Activated naive CD8-positive, alpha-beta T cell treated with anti-CD3 and anti-CD28 coated beads for 36 hours (primary cell): Measurements from ENCODE around the gene SCN7A. TPM values are rescaled to one million over a fixed set of nuclear protein-coding genes. Genes with fewer than 3 reads are reported as not detected.
A peak's percentile ranks its signal among the peaks of the same experiment; 100 is the strongest.

ENCODE experiments used
- DNase-seq: peaks from one replicate; pipeline ENCODE4 v3.0.0; 2021
- H3K27ac Mint-ChIP-seq: one replicate; pipeline ENCODE4 v1.8.0; 2022; ENCODE audit warnings: mild to moderate bottlenecking, moderate library complexity, mixed read lengths
- H3K27me3 Mint-ChIP-seq: one replicate; pipeline ENCODE4 v1.8.0; 2022; ENCODE audit warnings: mild to moderate bottlenecking, mixed read lengths
- H3K36me3 Mint-ChIP-seq: one replicate; pipeline ENCODE4 v1.8.0; 2021; ENCODE audit warnings: mild to moderate bottlenecking, mixed read lengths
- H3K4me1 Mint-ChIP-seq: one replicate; pipeline ENCODE4 v1.8.0; 2021; ENCODE audit warnings: mixed read lengths
- H3K4me3 Mint-ChIP-seq: one replicate; pipeline ENCODE4 v1.8.0; 2022; ENCODE audit warnings: mild to moderate bottlenecking, moderate library complexity, mixed read lengths
- H3K9me3 Mint-ChIP-seq: one replicate; pipeline ENCODE4 v1.8.0; 2022; ENCODE audit warnings: mixed read lengths
- total RNA-seq, 2 experiments: library from RNA; stranded (reverse); gene quantifications; one replicate each; pipeline ENCODE4 v1.2.3, GENCODE V29; 2021

Gene SCN7A
- total RNA-seq = not detected

DNA sequence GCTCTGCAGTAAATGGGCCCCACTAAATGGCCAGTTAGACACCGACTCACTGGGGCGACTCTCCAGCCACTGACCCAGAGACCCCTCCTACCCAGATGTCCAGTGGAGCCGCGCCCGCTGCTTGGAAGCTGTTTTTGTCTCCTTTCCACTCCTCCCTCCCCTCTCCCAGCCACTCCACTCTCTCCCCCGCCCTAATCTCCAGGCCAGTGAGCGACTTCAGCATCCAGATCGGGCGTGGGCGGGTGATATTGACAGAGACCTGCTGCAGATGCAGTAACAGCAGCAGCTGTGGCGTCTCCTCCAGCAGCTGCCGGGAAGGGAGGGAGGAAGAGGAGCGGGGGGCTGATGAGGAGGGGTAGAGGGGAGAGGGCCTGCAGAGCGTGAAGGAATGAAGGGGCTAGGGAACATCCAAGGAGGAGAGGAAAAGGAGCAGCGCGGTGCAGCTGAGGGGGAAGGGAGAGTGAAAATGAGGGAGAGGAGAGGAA lies at the start of gene SCN7A:
Gene SCN7A, minus strand, starts transcription at position 110 of the 485 bp plus-strand sequence. CDS start 16,553 bp downstream, outside the sequence.
- Mint-ChIP-seq H3K9me3 (no peaks in the 10 kb centered on the region), H3K4me3 (no peak within 1 kb of the TSS), H3K27ac (no peak within 1 kb of the TSS), H3K36me3 (no peaks in the 10 kb centered on the region), H3K27me3 (peaks cover 7% of the 10 kb centered on the region), H3K4me1 (no peaks in the 10 kb centered on the region)
- DNase-seq = no peak

DNA sequence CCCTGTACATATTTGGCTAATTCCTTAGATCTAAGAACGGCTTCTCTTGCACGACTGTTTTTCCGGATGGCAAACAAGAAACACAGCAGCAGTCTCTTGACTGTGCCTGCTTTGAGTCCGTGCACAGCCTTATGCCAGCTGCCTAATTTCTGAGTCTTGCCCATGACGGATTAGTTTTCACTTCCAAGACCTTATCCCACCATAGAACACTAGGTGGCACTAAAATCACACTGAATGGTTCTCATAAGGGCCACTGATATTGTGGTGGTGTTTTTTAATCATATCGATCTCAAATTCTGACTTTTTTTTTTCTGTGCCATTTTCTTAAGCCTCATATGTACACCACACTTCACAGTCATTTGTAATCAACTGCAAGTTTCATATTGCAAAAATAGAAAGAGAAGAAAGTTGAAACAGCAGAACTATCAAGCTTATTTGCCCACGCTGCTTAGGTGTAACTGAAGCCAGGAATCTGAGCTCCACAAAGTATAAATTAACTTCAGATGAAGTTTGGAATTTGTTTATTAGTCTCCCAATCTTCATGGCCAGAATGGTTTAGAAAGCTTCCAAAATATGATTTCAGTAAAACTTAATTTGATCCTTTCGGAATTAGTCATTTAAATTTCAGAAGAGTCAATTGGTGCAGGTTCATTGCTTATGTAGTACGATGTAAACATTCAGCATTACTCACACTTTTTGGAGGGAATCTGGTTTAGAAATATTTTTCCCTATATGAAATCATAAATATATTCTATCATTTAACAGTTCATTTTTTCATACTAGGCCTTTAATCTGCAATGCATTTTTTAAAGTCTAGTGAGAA lies 45.5 kb upstream of the SCN7A start:
- Mint-ChIP-seq H3K27ac (no peak overlapping the region), H3K9me3 (no peaks in the 10 kb centered on the region), H3K4me3 (no peak overlapping the region), H3K36me3 (no peaks in the 10 kb centered on the region), H3K27me3 (peaks cover 13% of the 10 kb centered on the region), H3K4me1 (peaks cover 3% of the 10 kb centered on the region)
- DNase-seq = peak; percentile 1

- H3K4me1 Mint-ChIP-seq = peaks cover 3% of the 10 kb centered on the region
- peaks cover 18% of the 10 kb centered on the region for H3K27me3 Mint-ChIP-seq
- H3K27ac Mint-ChIP-seq = no peak overlapping the region
- no peaks in the 10 kb centered on the region for H3K9me3 Mint-ChIP-seq
- no peak overlapping the region for H3K4me3 Mint-ChIP-seq
- no peaks in the 10 kb centered on the region for H3K36me3 Mint-ChIP-seq
- DNase-seq = no peak
Observed at GRCh38 chr2:166536111-166536510, 42.1 kb upstream of the SCN7A start.

DNA sequence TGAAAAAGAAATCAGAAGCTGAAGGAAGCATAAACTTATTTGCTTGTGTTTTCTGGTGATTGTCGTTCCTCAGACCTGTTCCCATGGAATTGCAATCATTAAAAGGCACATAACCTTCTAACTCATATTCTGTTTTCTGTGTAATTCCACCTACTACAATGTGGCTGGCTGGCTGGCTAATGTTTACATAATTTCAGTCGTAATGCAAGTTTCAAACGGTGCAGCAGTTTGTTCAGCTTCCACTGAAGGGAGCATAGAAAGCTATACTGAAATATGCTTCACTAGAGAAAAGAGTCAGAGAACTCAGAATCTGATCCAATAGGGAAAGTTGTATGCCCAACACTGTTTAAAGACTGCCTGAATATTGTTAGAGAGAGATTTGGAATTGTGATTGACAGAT lies 27.1 kb upstream of the SCN7A start:
- H3K9me3 Mint-ChIP-seq = no peaks in the 10 kb centered on the region
- H3K36me3 Mint-ChIP-seq = no peaks in the 10 kb centered on the region
- H3K27me3 Mint-ChIP-seq = no peaks in the 10 kb centered on the region
- no peaks in the 10 kb centered on the region for H3K4me1 Mint-ChIP-seq
- DNase-seq = no peak
- no peak overlapping the region for H3K27ac Mint-ChIP-seq
- no peak overlapping the region for H3K4me3 Mint-ChIP-seq

DNA sequence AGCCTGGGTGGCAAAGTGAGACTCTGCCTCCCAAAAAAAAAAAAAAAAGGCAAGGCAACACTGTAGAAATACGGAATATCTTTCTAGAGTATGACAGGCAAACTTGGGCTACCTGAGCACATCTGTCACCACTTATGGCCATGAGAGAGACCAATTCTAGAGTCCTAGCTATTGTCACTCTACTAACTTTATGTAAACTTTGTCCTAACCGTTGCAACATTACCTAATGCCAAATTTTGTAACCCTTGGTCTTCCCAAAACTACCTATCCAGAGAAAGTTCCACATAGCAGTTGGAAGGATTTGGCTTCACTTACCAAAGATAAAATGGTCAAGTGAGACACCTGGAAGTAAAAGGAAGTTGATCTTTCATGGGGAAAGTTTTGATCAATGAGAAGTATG lies 26.6 kb upstream of the SCN7A start:
- DNase-seq = no peak
- Mint-ChIP-seq H3K27ac (no peak overlapping the region), H3K9me3 (no peaks in the 10 kb centered on the region), H3K27me3 (no peaks in the 10 kb centered on the region), H3K4me1 (no peaks in the 10 kb centered on the region), H3K4me3 (no peak overlapping the region), H3K36me3 (no peaks in the 10 kb centered on the region)

DNA sequence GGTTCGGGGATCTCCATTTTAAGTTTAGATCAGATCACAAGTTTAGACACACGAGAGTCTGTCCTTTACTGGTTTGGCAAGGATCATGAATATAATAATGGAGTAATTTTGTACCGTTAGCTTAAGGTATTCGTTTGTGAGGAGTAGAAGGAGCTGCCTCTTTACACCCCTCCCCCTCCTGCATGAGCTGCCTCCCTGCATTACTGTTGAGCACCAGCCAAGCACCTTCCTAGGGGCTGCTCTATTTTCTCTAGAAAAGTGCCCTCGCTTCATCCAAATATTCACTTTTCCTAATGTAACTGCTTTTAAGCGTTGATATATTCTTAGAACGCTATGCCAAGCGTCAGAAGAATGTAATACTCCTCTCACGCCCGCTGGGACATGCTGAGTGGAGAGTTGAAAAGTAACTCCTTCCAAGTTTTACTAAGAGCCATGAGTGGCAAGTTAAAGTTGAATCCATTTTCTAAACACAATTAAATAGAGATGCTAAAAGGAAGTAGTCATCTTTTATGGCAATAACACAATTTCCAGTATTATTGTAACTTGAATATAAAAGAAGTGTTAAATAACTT lies 25.4 kb upstream of the SCN7A start:
- H3K27ac Mint-ChIP-seq = no peak overlapping the region
- H3K9me3 Mint-ChIP-seq = no peaks in the 10 kb centered on the region
- no peak overlapping the region for H3K4me3 Mint-ChIP-seq
- H3K4me1 Mint-ChIP-seq = no peaks in the 10 kb centered on the region
- DNase-seq = no peak
- H3K27me3 Mint-ChIP-seq = no peaks in the 10 kb centered on the region
- no peaks in the 10 kb centered on the region for H3K36me3 Mint-ChIP-seq

- Mint-ChIP-seq H3K4me3 (no peak overlapping the region), H3K4me1 (no peaks in the 10 kb centered on the region), H3K27me3 (no peaks in the 10 kb centered on the region), H3K36me3 (no peaks in the 10 kb centered on the region), H3K9me3 (no peaks in the 10 kb centered on the region), H3K27ac (no peak overlapping the region)
- no peak for DNase-seq
Observed at GRCh38 chr2:166518634-166519390, 24.8 kb upstream of the SCN7A start.

- no peaks in the 10 kb centered on the region for H3K27me3 Mint-ChIP-seq
- DNase-seq = no peak
- H3K36me3 Mint-ChIP-seq = no peaks in the 10 kb centered on the region
- no peaks in the 10 kb centered on the region for H3K9me3 Mint-ChIP-seq
- H3K27ac Mint-ChIP-seq = no peak overlapping the region
- no peaks in the 10 kb centered on the region for H3K4me1 Mint-ChIP-seq
- no peak overlapping the region for H3K4me3 Mint-ChIP-seq
Observed at GRCh38 chr2:166517533-166518061, 23.5 kb upstream of the SCN7A start.

- DNase-seq = no peak
Observed at GRCh38 chr2:166516712-166517303, 22.8 kb upstream of the SCN7A start.

DNA sequence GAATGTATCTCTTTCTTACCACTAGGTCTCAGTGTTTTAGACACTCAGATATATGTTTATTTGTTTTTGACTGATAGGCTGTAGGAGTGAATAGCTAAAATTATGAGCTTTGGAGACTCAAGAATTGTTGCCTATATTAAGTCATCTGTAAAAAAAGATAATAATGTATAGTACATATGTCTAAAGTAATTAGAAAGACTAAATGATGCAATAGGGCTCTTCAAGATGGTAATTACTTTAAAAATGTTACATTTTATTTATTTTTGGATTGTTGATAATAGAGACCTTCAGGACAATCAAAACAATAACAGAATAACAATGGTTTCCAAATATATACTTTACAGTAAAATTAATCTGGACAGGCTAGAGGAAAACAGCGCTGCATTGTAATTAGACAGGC lies 19.9 kb upstream of the SCN7A start:
- H3K27me3 Mint-ChIP-seq = peaks cover 3% of the 10 kb centered on the region
- no peak overlapping the region for H3K4me3 Mint-ChIP-seq
- no peaks in the 10 kb centered on the region for H3K4me1 Mint-ChIP-seq
- H3K36me3 Mint-ChIP-seq = no peaks in the 10 kb centered on the region
- no peak overlapping the region for H3K27ac Mint-ChIP-seq
- H3K9me3 Mint-ChIP-seq = no peaks in the 10 kb centered on the region
- no peak for DNase-seq

More at GRCh38 chr2:166516712-166517303, 22.8 kb upstream of the SCN7A start:
- H3K4me3 Mint-ChIP-seq = no peak overlapping the region
- H3K36me3 Mint-ChIP-seq = no peaks in the 10 kb centered on the region
- no peaks in the 10 kb centered on the region for H3K4me1 Mint-ChIP-seq
- peaks cover 2% of the 10 kb centered on the region for H3K27me3 Mint-ChIP-seq
- H3K27ac Mint-ChIP-seq = no peak overlapping the region
- no peaks in the 10 kb centered on the region for H3K9me3 Mint-ChIP-seq

DNA sequence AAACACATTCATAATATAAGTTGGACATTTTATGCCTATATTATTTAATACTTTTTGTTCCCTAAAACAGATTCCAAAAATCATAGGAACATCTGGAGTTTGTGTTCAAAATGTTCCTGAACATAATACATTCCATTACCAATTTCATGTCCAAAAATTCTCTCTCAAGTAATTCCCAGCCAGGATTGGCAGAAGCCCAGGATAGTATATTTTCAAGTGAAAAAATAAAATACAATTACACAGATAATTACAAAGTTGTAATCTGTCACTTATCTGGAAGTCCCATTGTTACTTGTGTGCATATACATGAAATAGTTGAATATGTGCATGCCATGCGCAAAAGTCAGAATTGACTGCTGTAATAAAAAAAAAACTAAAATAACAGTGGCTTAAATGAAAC lies 5.2 kb upstream of the SCN7A start:
- no peaks in the 10 kb centered on the region for H3K4me1 Mint-ChIP-seq
- peaks cover 4% of the 10 kb centered on the region for H3K27me3 Mint-ChIP-seq
- H3K27ac Mint-ChIP-seq = no peak overlapping the region
- H3K4me3 Mint-ChIP-seq = no peak overlapping the region
- H3K36me3 Mint-ChIP-seq = no peaks in the 10 kb centered on the region
- DNase-seq = no peak
- H3K9me3 Mint-ChIP-seq = no peaks in the 10 kb centered on the region

DNA sequence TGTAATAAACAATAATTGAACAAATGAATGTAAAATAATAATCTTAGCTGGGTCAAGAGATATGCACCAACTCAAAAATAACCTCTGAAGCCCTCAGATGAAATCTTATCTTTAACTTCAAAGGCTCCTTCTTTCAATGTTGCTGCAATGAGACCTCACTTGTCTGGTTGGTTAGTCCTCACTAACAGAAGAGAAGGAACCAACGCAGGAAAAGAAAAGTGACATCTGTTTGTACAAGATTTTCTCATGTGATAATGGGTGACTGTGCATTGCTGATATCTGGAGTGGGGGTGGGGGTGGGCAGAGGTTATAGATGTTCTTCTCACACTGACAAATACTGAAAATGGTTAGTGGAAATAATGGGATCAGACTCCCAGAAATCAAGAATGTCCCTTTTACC lies 2.6 kb downstream of the SCN7A start:
- H3K9me3 Mint-ChIP-seq = no peaks in the 10 kb centered on the region
- H3K27ac Mint-ChIP-seq = no peak overlapping the region
- H3K27me3 Mint-ChIP-seq = peaks cover 7% of the 10 kb centered on the region
- DNase-seq = no peak
- H3K4me3 Mint-ChIP-seq = no peak overlapping the region
- no peaks in the 10 kb centered on the region for H3K4me1 Mint-ChIP-seq
- no peaks in the 10 kb centered on the region for H3K36me3 Mint-ChIP-seq

GRCh38 chr2:166487171-166487570 lies 6.9 kb downstream of the SCN7A start:
- Mint-ChIP-seq H3K27ac (no peak overlapping the region), H3K9me3 (no peaks in the 10 kb centered on the region), H3K4me3 (no peak overlapping the region), H3K4me1 (no peaks in the 10 kb centered on the region), H3K27me3 (no peaks in the 10 kb centered on the region), H3K36me3 (no peaks in the 10 kb centered on the region)
- DNase-seq = no peak

GRCh38 chr2:166485558-166486178 lies 8.4 kb downstream of the SCN7A start:
- H3K9me3 Mint-ChIP-seq = no peaks in the 10 kb centered on the region
- no peak overlapping the region for H3K27ac Mint-ChIP-seq
- no peaks in the 10 kb centered on the region for H3K36me3 Mint-ChIP-seq
- H3K4me1 Mint-ChIP-seq = no peaks in the 10 kb centered on the region
- no peak overlapping the region for H3K4me3 Mint-ChIP-seq
- no peaks in the 10 kb centered on the region for H3K27me3 Mint-ChIP-seq
- DNase-seq = no peak
